Stomach (tissue), 9 donors: ENCODE data around the gene NAALADL2. TPM values are rescaled to one million over a fixed set of nuclear protein-coding genes. Genes with fewer than 3 reads are reported as not detected.
"Not testable (repeated sequence)": the region's sequence is repeated elsewhere in the genome, so short reads cannot be mapped to it uniquely, and the experiment has no call there.

Experiments
- DNase-seq, 2 donors: peaks; one replicate each; pipeline versions ENCODE4 v3.0.0 to v3.0.0-alpha.2; 2013 to 2019
- H3K27ac ChIP-seq, 5 donors: fragments of 200-600 bp in 4 of 5; sonication (generic) in 4 of 5; one replicate each; pipeline ENCODE4 v1.5.1; 2013 to 2019; ENCODE audit warnings: mild to moderate bottlenecking in 1 of 5, moderate library complexity in 1 of 5
- H3K27me3 ChIP-seq, 3 donors: fragments of 200-600 bp; sonication (generic); one replicate each; pipeline ENCODE4 v1.5.1; 2017 to 2019; ENCODE audit warnings: mixed run types in 1 of 3
- H3K36me3 ChIP-seq, 4 donors: fragments of 200-600 bp; sonication (generic); 1 replicate in 3 of 4; 2 replicates in 1 of 4; pipeline ENCODE4 v1.5.1; 2016 to 2019
- H3K4me1 ChIP-seq, 4 donors: fragments of 200-600 bp; sonication (generic); one replicate each; pipeline ENCODE4 v1.5.1; 2016 to 2019
- H3K4me3 ChIP-seq, 4 donors: fragments of 200-600 bp; sonication (generic) in 3 of 4; one replicate each; pipeline ENCODE4 v1.5.1; 2016 to 2019; ENCODE audit warnings: mild to moderate bottlenecking in 1 of 4
- H3K9me3 ChIP-seq, 4 donors: fragments of 200-600 bp; sonication (generic); one replicate each; pipeline ENCODE4 v1.5.1; 2016 to 2019
- EP300 ChIP-seq: sonication (generic); formaldehyde crosslinking; IDR thresholded peaks from one replicate; pipeline ENCODE4 v1.6.1; 2017; ENCODE audit warnings: antibody characterized with exemption
- POLR2A ChIP-seq, 4 donors: fragments of 450-650 bp; IDR thresholded peaks; one replicate each; pipeline ENCODE4 v1.6.1; 2016; ENCODE audit warnings: antibody characterized with exemption in 4 of 4, control low read depth in 2 of 4, mild to moderate bottlenecking in 1 of 4, moderate library complexity in 1 of 4
- POLR2AphosphoS5 ChIP-seq, 3 donors: sonication (generic); formaldehyde crosslinking; IDR thresholded peaks; one replicate each; pipeline ENCODE4 v1.6.1; 2016; ENCODE audit warnings: antibody characterized with exemption in 3 of 3
- WGBS, 5 donors: extraction: QIAGEN DNeasy Blood & Tissue Kit in 3 of 5; methylation state at CpG; one replicate each; pipeline versions ENCODE4 v1.1.5 to v1.1.7; 2013 to 2018; 5-methylcytosine and 5-hydroxymethylcytosine counted together
- intact Hi-C: fragments of 100-400 bp; cut with DNase I; formaldehyde crosslinking; loops from one replicate; pipeline ENCODE4 v1.15.1; 2023; ENCODE audit warnings: low total_unique reads
- polyA plus RNA-seq, 3 donors: library from polyadenylated mRNA; stranded (reverse); fragments of 200-250 nt; gene quantifications; one replicate each; pipeline ENCODE4 v1.2.3, GENCODE V29; 2013
- total RNA-seq, 5 donors: library from RNA; depleted of rRNA; stranded (reverse); fragments of >200 nt; gene quantifications; one replicate each; pipeline versions ENCODE4 v1.1.0 to v1.2.3, GENCODE V29; 2014 to 2016
- TF ChIP-seq, protein P1 (sequence below), 7 experiments: fragments of 450-650 bp in 4 of 7; fragments of 200-600 bp in 3 of 7; sonication (generic) in 3 of 7; IDR thresholded peaks; one replicate each; pipeline ENCODE4 v1.5.1; 2016 to 2019; ENCODE audit warnings: antibody characterized with exemption in 7 of 7, control low read depth in 2 of 7, mild to moderate bottlenecking in 1 of 7
- donor health status: healthy with polysubstance abuse.
- donor health status: Bipolar disorder and iron deficiency.
- donor health status: healthy.

NAALADL2 gene
- total and polyA plus RNA-seq, 8 donors, result 0.58 to 43.7 (median 5.4) TPM

DNA sequence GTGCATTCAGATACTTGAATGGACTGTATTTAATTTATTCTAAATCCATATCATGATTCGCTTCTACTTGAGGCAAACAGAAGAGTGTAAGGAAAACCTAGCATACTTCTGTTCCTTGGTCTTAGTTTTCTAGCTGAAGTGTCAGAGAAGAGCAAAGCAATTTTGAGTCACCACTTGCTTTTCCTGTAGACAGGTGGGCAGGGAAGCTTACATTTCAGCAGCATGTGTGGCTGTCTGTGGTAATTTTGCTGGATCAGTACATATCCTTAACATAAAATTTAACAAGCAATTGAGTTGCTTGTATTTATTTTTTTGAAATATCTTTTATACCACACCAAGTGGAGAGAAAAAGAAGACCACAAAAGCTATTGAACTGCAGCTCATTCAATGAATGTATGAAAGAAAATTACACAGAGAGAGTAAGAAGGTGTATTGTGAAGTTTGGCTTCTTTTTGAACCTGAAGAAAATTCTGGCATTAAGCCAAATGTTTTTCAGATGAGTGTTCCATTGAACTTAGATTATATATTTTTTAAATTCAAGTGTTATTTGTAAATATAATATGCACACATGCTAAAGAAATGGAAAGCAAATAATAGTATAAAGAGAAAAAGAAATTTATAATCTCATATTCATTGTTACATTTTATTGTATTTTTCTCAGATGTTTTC, 747.6 kb downstream of the NAALADL2 start:
- Histone ChIP-seq H3K9me3 (no peaks in the 10 kb centered on the region), H3K4me1 (no peaks in the 10 kb centered on the region), H3K36me3 (no peaks in the 10 kb centered on the region), H3K27ac (no peak overlapping the region), H3K27me3 (no peaks in the 10 kb centered on the region), H3K4me3 (no peak overlapping the region)
- intact Hi-C loops, result no loop called here
- WGBS, 5 donors, result 82 to 95% (median 90%) methylated on average over 1 of the region's 1 CpG
- TF ChIP-seq POLR2A (IDR thresholded peaks at IDR 0.05) (no peak), POLR2AphosphoS5 (IDR thresholded peaks at IDR 0.05) (no peak), EP300 (no peak)
- TF ChIP-seq, protein P1, sequence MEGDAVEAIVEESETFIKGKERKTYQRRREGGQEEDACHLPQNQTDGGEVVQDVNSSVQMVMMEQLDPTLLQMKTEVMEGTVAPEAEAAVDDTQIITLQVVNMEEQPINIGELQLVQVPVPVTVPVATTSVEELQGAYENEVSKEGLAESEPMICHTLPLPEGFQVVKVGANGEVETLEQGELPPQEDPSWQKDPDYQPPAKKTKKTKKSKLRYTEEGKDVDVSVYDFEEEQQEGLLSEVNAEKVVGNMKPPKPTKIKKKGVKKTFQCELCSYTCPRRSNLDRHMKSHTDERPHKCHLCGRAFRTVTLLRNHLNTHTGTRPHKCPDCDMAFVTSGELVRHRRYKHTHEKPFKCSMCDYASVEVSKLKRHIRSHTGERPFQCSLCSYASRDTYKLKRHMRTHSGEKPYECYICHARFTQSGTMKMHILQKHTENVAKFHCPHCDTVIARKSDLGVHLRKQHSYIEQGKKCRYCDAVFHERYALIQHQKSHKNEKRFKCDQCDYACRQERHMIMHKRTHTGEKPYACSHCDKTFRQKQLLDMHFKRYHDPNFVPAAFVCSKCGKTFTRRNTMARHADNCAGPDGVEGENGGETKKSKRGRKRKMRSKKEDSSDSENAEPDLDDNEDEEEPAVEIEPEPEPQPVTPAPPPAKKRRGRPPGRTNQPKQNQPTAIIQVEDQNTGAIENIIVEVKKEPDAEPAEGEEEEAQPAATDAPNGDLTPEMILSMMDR (IDR thresholded peaks at IDR 0.05), result no peak
- DNase-seq, result no peak

DNA sequence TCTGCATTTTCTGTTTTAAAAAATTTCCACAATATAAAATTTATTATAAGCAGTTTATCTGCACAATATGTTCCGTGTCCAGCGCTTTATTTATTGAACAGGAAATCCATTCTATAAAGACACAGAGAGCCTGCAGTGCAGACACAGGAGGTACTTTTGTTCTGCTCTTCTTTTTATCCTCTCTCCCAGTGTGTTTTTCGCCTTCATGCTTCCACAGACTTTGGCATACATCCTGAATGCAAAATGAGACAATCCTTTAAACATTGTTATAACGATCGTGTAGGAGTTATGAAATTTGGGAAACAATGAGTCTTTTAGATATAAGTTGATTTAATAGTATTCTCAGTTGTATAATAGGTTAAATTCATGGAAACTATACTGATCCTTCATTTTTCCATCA, 749.2 kb downstream of the NAALADL2 start:
- Histone ChIP-seq H3K36me3 (no peaks in the 10 kb centered on the region), H3K4me3 (no peak overlapping the region), H3K27ac (no peak overlapping the region), H3K27me3 (no peaks in the 10 kb centered on the region), H3K9me3 (no peaks in the 10 kb centered on the region), H3K4me1 (no peaks in the 10 kb centered on the region)
- 88 to 96% (median 90%) methylated on average over 5 of the region's 5 CpGs for WGBS, 5 donors
- TF ChIP-seq, protein P1 (IDR thresholded peaks at IDR 0.05), result no peak
- TF ChIP-seq POLR2AphosphoS5 (IDR thresholded peaks at IDR 0.05) (no peak), POLR2A (IDR thresholded peaks at IDR 0.05) (no peak), EP300 (no peak)
- no peak for DNase-seq
- intact Hi-C loops, result no loop called here

DNA sequence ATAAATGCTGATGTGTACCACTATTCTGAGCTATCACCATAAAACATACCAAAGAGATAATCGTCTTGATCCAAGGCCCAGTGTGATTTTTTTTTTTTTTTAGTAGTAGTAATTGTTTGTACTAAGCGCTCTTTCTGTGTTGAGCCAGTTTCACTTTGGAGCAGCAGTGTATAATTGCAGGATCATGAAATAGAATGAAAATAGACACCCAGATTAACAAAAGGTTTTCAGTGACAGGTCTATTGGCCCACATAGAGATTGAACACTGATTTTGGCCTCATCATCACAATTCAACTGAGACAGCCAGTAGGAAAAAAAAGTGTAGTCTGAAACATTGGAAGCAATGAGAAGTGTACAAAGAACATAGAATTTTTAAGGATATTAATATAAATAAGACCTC, 749.8 kb downstream of the NAALADL2 start:
- Histone ChIP-seq H3K4me3 (no peak overlapping the region), H3K36me3 (no peaks in the 10 kb centered on the region), H3K4me1 (no peaks in the 10 kb centered on the region), H3K9me3 (no peaks in the 10 kb centered on the region), H3K27me3 (no peaks in the 10 kb centered on the region), H3K27ac (no peak overlapping the region)
- TF ChIP-seq POLR2AphosphoS5 (IDR thresholded peaks at IDR 0.05), result no peak
- no peak for TF ChIP-seq EP300
- TF ChIP-seq, protein P1 (IDR thresholded peaks at IDR 0.05), result no peak
- TF ChIP-seq POLR2A (IDR thresholded peaks at IDR 0.05), result no peak
- intact Hi-C loops, result no loop called here
- WGBS, 5 donors, result 90 to 94% (median 92%) methylated on average over 2 of the region's 2 CpGs
- DNase-seq, result no peak

DNA sequence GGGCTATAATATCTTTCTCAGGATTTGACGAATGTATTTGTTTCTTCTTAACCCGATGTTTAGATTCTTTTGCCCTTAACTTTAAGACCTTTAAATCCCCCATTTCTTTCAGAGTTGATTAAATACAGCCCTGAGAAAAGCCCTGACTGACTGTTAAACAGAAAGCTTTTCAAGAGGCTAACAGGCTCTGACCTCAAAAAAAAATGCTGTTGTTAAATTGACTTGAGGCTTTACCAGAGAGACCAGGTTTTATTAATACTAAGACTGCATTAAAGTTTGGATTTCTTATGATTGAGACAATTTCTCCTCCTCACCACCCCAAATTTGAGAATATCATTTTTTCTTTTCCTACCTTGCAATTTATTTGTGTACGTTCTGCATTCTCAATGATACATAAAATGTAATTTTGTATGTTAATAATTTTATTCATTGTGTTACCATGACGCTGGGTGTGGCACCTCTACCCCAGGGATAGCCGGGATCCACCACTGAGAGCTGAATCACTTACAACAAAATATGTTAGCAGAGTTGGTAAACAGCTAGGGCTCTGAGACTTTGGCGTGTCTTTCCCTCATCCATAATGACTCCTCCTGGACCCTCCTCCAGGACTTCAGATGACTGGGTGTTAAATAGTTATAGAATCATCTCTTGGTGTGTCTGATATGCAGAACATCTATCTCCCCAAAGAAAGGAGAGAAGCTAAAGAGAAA, 753.5 kb downstream of the NAALADL2 start:
- H3K27ac ChIP-seq, result no peak overlapping the region
- H3K27me3 ChIP-seq, result no peaks in the 10 kb centered on the region
- H3K4me1 ChIP-seq, result no peaks in the 10 kb centered on the region
- no peak overlapping the region for H3K4me3 ChIP-seq
- DNase-seq, result no peak
- WGBS, 5 donors, result 64 to 69% (median 69%) methylated on average over 6 of the region's 6 CpGs
- intact Hi-C loops, result no loop called here
- no peaks in the 10 kb centered on the region for H3K36me3 ChIP-seq
- no peak for TF ChIP-seq POLR2A (IDR thresholded peaks at IDR 0.05)
- TF ChIP-seq, protein P1 (IDR thresholded peaks at IDR 0.05), result no peak
- H3K9me3 ChIP-seq, result no peaks in the 10 kb centered on the region

DNA sequence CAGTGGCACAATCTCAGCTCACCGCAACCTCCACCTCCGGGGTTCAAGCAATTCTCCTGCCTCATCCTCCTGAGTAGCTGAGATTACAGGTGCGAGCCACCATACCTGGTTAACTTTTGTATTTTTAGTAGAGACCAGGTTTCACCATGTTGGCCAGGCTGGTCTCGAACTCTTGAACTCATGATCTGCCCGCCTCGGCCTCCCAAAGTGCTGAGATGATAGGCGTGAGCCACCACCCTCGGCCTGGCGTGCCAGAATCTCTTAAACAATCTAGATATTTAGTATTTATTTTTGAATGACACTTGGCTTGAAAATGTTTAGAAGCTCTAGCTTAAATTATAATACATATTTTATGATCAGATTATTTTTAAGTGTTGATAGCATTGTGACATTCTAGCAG, 755.0 kb downstream of the NAALADL2 start:
- H3K4me3 ChIP-seq, H3K27ac ChIP-seq, H3K27me3 ChIP-seq, H3K4me1 ChIP-seq, H3K36me3 ChIP-seq, intact Hi-C loops, H3K9me3 ChIP-seq, DNase-seq: not testable (repeated sequence)
- 93 to 96% (median 95%) methylated on average over 9 of the region's 9 CpGs for WGBS, 5 donors
